HepG2 (cell line): Measurements from ENCODE around the gene PEAK3. TPM values are rescaled to one million over a fixed set of nuclear protein-coding genes. Genes with fewer than 3 reads are reported as not detected.

ENCODE experiments used
- BCL3 ChIP-seq: sonication (generic); formaldehyde crosslinking; IDR thresholded peaks from 2 replicates; pipeline ENCODE4 v1.5.1; 2020; ENCODE audit warnings: mild to moderate bottlenecking, missing genetic modification reagents, moderate library complexity
- CEBPG ChIP-seq: IDR thresholded peaks from 2 replicates; pipeline ENCODE4 v1.6.1; 2016
- DMTF1 ChIP-seq: sonication (generic); formaldehyde crosslinking; IDR thresholded peaks from 2 replicates; pipeline ENCODE4 v1.4.0; 2020; ENCODE audit warnings: mild to moderate bottlenecking, missing genetic modification reagents
- ESRRA ChIP-seq: sonication (generic); formaldehyde crosslinking; IDR thresholded peaks from 2 replicates; pipeline ENCODE4 v1.5.1; 2020; ENCODE audit warnings: mild to moderate bottlenecking, low read depth, missing genetic modification reagents
- FOXK1 ChIP-seq: sonication (generic); formaldehyde crosslinking; IDR thresholded peaks from 2 replicates; pipeline ENCODE4 v1.4.0; 2020; ENCODE audit warnings: low read depth, missing genetic modification reagents, borderline replicate concordance
- MTF2 ChIP-seq: sonication (generic); formaldehyde crosslinking; IDR thresholded peaks from 2 replicates; pipeline ENCODE4 v1.5.0; 2020; ENCODE audit warnings: missing genetic modification reagents, borderline replicate concordance
- NR1H2 ChIP-seq: sonication (generic); formaldehyde crosslinking; IDR thresholded peaks from 2 replicates; pipeline ENCODE4 v1.8.1; 2022; ENCODE audit warnings: low read depth, missing genetic modification reagents, borderline replicate concordance
- RBM39 ChIP-seq: fragments of 200-400 bp; formaldehyde crosslinking; IDR thresholded peaks from one replicate; pipeline ENCODE4 v1.6.1; 2018; ENCODE audit warnings: antibody characterized with exemption, mild to moderate bottlenecking, low read depth, low read length; ENCODE audit not compliant: poor library complexity, severe bottlenecking
- REL ChIP-seq: sonication (generic); formaldehyde crosslinking; conservative IDR thresholded peaks from 2 replicates; pipeline ENCODE4 v1.8.0; 2022; ENCODE audit warnings: mild to moderate bottlenecking, missing genetic modification reagents, moderate library complexity
- SALL1 ChIP-seq: sonication (generic); formaldehyde crosslinking; IDR thresholded peaks from 2 replicates; pipeline ENCODE4 v1.8.0; 2022; ENCODE audit warnings: mild to moderate bottlenecking, missing genetic modification reagents
- ZNF12 ChIP-seq: sonication (generic); formaldehyde crosslinking; IDR thresholded peaks from 2 replicates; pipeline ENCODE4 v1.5.0; 2020; ENCODE audit warnings: missing genetic modification reagents
- ZNF281 ChIP-seq: sonication (generic); formaldehyde crosslinking; IDR thresholded peaks from 2 replicates; pipeline ENCODE4 v1.4.0; 2020; ENCODE audit warnings: missing genetic modification reagents, borderline replicate concordance
- ZNF512 ChIP-seq: sonication (generic); formaldehyde crosslinking; IDR thresholded peaks from 2 replicates; pipeline ENCODE4 v1.4.0; 2020; ENCODE audit warnings: mild to moderate bottlenecking, missing genetic modification reagents
- ZNF7 ChIP-seq: IDR thresholded peaks from 2 replicates; pipeline ENCODE4 v1.6.1; 2016; ENCODE audit warnings: missing biosample characterization, missing genetic modification reagents
- ZNF770 ChIP-seq: sonication (generic); formaldehyde crosslinking; IDR thresholded peaks from 2 replicates; pipeline ENCODE4 v1.5.0; 2020; ENCODE audit warnings: mild to moderate bottlenecking, missing genetic modification reagents
- ZNF883 ChIP-seq: sonication (generic); formaldehyde crosslinking; IDR thresholded peaks from 2 replicates; pipeline ENCODE4 v1.5.1; 2020; ENCODE audit warnings: mild to moderate bottlenecking, missing genetic modification reagents; ENCODE audit errors: not compliant biosample characterization
- polyA plus RNA-seq, 8 experiments: library from polyadenylated mRNA; depleted of rRNA in 3 of 8; stranded (reverse) in 7 of 8; unstranded in 1 of 8; fragments of >200 nt; fragmentation: Illumina TruSeq in 4 of 8; extraction: Trizol in 4 of 8; gene quantifications; 2 replicates each; pipeline versions ENCODE4 v1.2.1 to v1.2.3, GENCODE V29; 2011 to 2016; ENCODE audit warnings: low read depth in 4 of 8, missing spikeins in 1 of 8, mixed read lengths in 1 of 8; ENCODE audit not compliant: insufficient read depth in 1 of 8
- total RNA-seq, 5 experiments: library from RNA; depleted of rRNA; stranded (reverse); fragments of >200 nt; fragmentation: Illumina TruSeq; extraction: Trizol; gene quantifications; 2 replicates each; pipeline ENCODE4 v1.2.3, GENCODE V29; 2016; ENCODE audit warnings: low read depth in 1 of 5

The PEAK3 gene
- total and polyA plus RNA-seq, 2 of the 13 experiments (the other 11 are each of a cell fraction or from before 2014, with no cell fraction given): not detected

- TF ChIP-seq ZNF512 (CRISPR knock-in tag) (no peak), ESRRA (no peak), BCL3 (CRISPR knock-in tag) (peak; percentile 43; the same call in 1 of the 2 replicates), NR1H2 (CRISPR knock-in tag) (no peak), CEBPG (CRISPR knock-in tag) (peak; percentile 13; the same call in 1 of the 2 replicates), DMTF1 (CRISPR knock-in tag) (no peak), ZNF770 (CRISPR knock-in tag) (peak; percentile 63; the same call in 1 of the 2 replicates), ZNF12 (CRISPR knock-in tag) (peak; percentile 58; the same call in 1 of the 2 replicates), FOXK1 (CRISPR knock-in tag) (peak; percentile 68; the same call in 1 of the 2 replicates), SALL1 (CRISPR knock-in tag) (peak; percentile 86), RBM39 (peak; percentile 100), MTF2 (CRISPR knock-in tag) (no peak), ZNF7 (CRISPR knock-in tag) (no peak), ZNF883 (CRISPR knock-in tag) (peak; percentile 23), ZNF281 (CRISPR knock-in tag) (no peak; the same call in 1 of the 2 replicates), REL (CRISPR knock-in tag) (peak; percentile 46; the same call in 1 of the 2 replicates)
Observed at GRCh38 chr19:2269244-2270156, 12.5 kb downstream of the PEAK3 start (continued).
